Activated CD8-positive, alpha-beta T cell treated with anti-CD3 and anti-CD28 coated beads, Interleukin-2, amount 10 ng/mL, durations not matched to agents 7 days and 5 days (primary cell): Measurements from ENCODE around the gene HSPB6. TPM values are rescaled to one million over a fixed set of nuclear protein-coding genes. Genes with fewer than 3 reads are reported as not detected.

Experiments used
- ATAC-seq: fragments of 150-1000 bp; cut with Tn5 transposase; one replicate; pipeline ENCODE4 v1.10.0; 2021; ENCODE audit warnings: moderate library complexity
- CTCF ChIA-PET: fragments of 350-600 bp; sonication (Branson Sonifier 250); formaldehyde crosslinking; loops from one replicate; lab custom pipeline; 2021; ENCODE audit warnings: antibody characterized with exemption; lab: Charles Lee
- POLR2A ChIA-PET: fragments of 350-600 bp; sonication (Branson Sonifier 250); formaldehyde crosslinking; loops from one replicate; lab custom pipeline; 2021; ENCODE audit warnings: antibody characterized with exemption; lab: Charles Lee
- DNase-seq: peaks from one replicate; pipeline ENCODE4 v3.0.0-alpha.2; 2020
- H3K27ac Mint-ChIP-seq: one replicate; pipeline ENCODE4 v1.8.0; 2021; ENCODE audit warnings: mild to moderate bottlenecking, mixed read lengths
- H3K27me3 Mint-ChIP-seq: one replicate; pipeline ENCODE4 v1.8.0; 2021; ENCODE audit warnings: low read depth, mixed read lengths
- H3K36me3 Mint-ChIP-seq: one replicate; pipeline ENCODE4 v1.8.0; 2021; ENCODE audit warnings: low read depth, mixed read lengths
- H3K4me1 Mint-ChIP-seq: one replicate; pipeline ENCODE4 v1.8.0; 2021; ENCODE audit warnings: low read depth, mixed read lengths
- H3K4me3 Mint-ChIP-seq: one replicate; pipeline ENCODE4 v1.8.0; 2021; ENCODE audit warnings: mild to moderate bottlenecking, mixed read lengths
- H3K9me3 Mint-ChIP-seq: one replicate; pipeline ENCODE4 v1.8.0; 2022; ENCODE audit warnings: mixed read lengths; ENCODE audit not compliant: insufficient read depth
- total RNA-seq, 2 experiments: library from RNA; stranded (reverse); gene quantifications; one replicate each; pipeline ENCODE4 v1.2.3, GENCODE V29; 2021

HSPB6 gene
- total RNA-seq, 2 experiments from 2014 or later: 0.65 TPM; not detected in 1

DNA sequence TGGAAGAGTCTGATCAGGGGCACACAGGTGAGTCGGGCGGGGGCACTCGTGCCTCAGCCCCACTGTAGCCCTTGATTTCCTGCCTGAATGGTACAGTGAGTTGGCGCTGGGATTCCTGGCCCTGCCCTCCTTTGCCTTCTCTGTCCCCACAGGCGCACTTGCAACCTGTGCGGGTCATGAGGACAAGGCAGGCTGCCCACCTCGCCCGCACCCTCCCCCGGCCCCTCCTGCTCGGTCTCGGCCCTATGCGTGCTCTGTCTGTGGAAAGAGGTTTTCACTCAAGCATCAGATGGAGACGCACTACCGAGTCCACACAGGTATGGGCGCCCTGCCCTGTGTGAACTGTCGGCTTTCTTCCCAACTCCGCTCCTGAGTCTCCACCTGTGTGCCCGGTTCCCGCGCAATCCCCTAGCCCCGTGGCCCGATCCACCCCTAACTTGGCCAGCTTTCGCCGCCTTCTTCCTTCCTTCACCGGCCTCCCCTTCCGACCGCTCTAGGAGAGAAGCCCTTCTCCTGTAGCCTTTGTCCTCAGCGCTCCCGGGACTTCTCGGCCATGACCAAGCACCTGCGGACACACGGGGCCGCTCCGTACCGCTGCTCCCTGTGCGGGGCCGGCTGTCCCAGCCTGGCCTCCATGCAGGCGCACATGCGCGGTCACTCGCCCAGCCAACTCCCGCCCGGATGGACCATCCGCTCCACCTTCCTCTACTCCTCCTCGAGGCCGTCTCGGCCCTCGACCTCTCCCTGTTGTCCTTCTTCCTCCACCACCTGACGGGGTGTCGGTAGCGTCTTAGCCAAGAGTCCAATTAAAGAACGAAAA, 40.6 kb downstream of the HSPB6 start:
- Mint-ChIP-seq H3K9me3 (no peaks in the 10 kb centered on the region), H3K4me3 (peak overlapping the region; percentile 83), H3K27me3 (no peaks in the 10 kb centered on the region), H3K4me1 (peaks cover 72% of the 10 kb centered on the region), H3K36me3 (peaks cover 35% of the 10 kb centered on the region), H3K27ac (peak overlapping the region; percentile 89)
- DNase-seq (peak; percentile 40), ATAC-seq (no peak)
- ChIA-PET CTCF (interaction anchor here (0.5 to 6.7 kb wide), 4 partner anchors 17 to 32 kb away, joined by 3 to 266 read pairs (median 16); no protein-coding TSS in a partner anchor), POLR2A (interaction anchor here (1.3 to 7.6 kb wide), 4 partner anchors 13 to 32 kb away, joined by 4 to 113 read pairs (median 50); partner anchors contain the start of genes LIN37 and ZBTB32)

DNA sequence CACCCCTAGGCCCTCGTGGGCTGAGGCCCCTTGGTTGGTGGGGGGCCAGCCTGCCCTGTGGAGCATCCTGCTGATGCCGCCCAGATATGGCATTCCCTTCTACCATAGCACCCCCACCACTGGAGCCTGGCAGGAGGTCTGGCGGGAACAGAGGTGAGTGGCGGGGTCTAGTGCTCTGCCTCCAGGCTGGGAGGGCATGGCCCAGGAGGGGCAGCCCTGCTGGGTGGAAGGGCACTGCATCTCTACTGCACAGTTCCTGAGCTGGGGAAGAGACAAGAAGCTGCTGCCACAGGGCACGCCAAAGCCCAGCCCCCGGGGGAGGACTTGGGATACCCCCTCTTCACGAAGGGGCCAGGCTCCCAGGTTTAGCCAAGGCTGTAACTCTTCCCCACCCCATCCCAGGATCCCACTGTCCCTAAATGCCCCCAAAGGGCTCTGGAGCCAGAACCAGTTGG, 41.4 kb downstream of the HSPB6 start:
- POLR2A ChIA-PET: interaction anchor here (1.2 to 7.6 kb wide), 5 partner anchors 12 to 33 kb away, joined by 3 to 113 read pairs (median 5); partner anchors contain the start of genes LIN37 and ZBTB32
- H3K4me3 Mint-ChIP-seq: peak overlapping the region; percentile 83
- H3K4me1 Mint-ChIP-seq: peaks cover 77% of the 10 kb centered on the region
- H3K27ac Mint-ChIP-seq: peak overlapping the region; percentile 89
- peak; percentile 30 for DNase-seq
- no peaks in the 10 kb centered on the region for H3K27me3 Mint-ChIP-seq
- ATAC-seq: no peak
- CTCF ChIA-PET: interaction anchor here (0.5 to 6.7 kb wide), 6 partner anchors 16 to 216 kb away, joined by 3 to 266 read pairs (median 4); no protein-coding TSS in a partner anchor
- peaks cover 31% of the 10 kb centered on the region for H3K36me3 Mint-ChIP-seq
- H3K9me3 Mint-ChIP-seq: no peaks in the 10 kb centered on the region

DNA sequence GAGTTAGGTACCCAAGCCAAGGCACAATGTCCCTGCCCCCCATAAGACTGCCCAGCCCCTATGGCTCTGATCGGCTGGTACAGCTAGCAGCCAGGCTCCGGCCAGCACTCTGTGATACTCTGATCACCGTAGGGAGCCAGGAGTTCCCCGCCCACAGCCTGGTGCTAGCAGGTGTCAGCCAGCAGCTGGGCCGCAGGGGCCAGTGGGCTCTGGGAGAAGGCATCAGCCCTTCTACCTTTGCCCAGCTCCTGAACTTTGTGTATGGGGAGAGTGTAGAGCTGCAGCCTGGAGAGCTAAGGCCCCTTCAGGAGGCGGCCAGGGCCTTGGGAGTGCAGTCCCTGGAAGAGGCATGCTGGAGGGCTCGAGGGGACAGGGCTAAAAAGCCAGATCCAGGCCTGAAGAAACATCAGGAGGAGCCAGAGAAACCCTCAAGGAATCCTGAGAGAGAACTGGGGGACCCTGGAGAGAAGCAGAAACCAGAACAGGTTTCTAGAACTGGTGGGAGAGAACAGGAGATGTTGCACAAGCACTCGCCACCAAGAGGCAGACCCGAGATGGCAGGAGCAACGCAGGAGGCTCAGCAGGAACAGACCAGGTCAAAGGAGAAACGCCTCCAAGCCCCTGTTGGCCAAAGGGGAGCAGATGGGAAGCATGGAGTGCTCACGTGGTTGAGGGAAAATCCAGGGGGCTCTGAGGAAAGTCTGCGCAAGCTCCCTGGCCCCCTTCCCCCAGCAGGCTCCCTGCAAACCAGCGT, 42.1 kb downstream of the HSPB6 start:
- Mint-ChIP-seq H3K4me1 (peaks cover 76% of the 10 kb centered on the region), H3K27me3 (no peaks in the 10 kb centered on the region), H3K27ac (peak overlapping the region; percentile 95), H3K36me3 (peaks cover 28% of the 10 kb centered on the region), H3K4me3 (peak overlapping the region; percentile 83), H3K9me3 (no peaks in the 10 kb centered on the region)
- peak; percentile 64 for DNase-seq
- POLR2A ChIA-PET: interaction anchor here (1.2 to 7.6 kb wide), 5 partner anchors 12 to 33 kb away, joined by 3 to 113 read pairs (median 5); partner anchors contain the start of genes LIN37 and ZBTB32
- CTCF ChIA-PET: interaction anchor here (0.7 to 6.7 kb wide), 10 partner anchors 15 to 216 kb away, joined by 3 to 266 read pairs (median 4); partner anchors contain the start of genes COX6B1 and IGFLR1
- ATAC-seq: no peak

DNA sequence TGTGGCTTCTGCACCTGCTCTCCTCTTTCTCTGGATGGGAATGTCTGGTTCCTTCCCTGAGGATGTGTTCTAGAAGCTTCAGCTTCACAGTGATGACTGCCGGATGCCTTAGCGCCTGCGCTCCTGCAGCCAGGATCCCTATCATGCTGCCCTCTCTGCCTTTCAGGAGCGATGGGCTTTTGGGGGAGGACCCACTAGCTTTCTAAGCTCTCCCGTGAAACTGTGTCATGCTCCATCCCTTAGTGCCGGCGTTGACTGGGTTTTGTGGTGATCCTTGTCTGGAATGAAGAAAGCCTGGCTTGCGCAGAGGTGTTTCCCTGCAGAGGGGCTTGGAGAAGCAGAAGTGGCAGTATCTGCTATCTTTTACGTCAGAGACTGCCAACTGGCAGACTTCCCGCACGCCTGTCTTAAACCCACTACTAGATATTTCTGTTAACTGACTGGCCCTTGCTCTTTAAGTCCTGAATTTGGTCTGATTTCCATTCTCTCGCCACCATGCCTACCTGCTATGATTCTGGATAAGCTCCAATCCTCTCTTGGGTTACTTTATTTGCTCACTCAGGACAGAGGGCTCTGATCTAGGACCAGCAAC, 42.8 kb downstream of the HSPB6 start:
- H3K9me3 Mint-ChIP-seq: no peaks in the 10 kb centered on the region
- ChIA-PET POLR2A (interaction anchor here (1.1 to 7.6 kb wide), 6 partner anchors 11 to 186 kb away, joined by 3 to 113 read pairs (median 9); partner anchors contain the start of genes NFKBID and ZBTB32), CTCF (interaction anchor here (0.7 to 6.7 kb wide), 13 partner anchors 15 to 217 kb away, joined by 3 to 266 read pairs (median 4); partner anchors contain the start of genes COX6B1, IGFLR1 and LIN37)
- peaks cover 24% of the 10 kb centered on the region for H3K36me3 Mint-ChIP-seq
- no peaks in the 10 kb centered on the region for H3K27me3 Mint-ChIP-seq
- ATAC-seq (no peak), DNase-seq (no peak)
- peak overlapping the region; percentile 83 for H3K4me3 Mint-ChIP-seq
- H3K4me1 Mint-ChIP-seq: peaks cover 73% of the 10 kb centered on the region
- peak overlapping the region; percentile 95 for H3K27ac Mint-ChIP-seq

DNA sequence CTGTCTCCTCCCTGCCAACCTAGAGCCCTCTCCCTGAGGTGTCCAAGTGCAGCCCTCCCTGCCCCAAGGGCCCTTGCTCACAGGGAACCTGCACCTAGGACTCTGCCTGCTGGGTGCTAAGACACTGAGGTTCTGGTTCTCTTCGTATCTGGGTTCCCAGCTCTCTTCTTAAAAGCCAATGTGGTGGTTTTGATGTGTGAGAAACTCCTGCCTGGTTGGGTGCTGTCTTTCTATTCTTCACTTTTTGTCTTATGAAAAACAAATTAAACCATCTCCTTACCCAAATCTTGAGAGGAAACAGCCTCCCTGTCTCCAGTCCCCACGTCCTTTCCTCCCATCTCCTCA, 43.4 kb downstream of the HSPB6 start:
- POLR2A ChIA-PET: interaction anchor here (0.6 to 7.6 kb wide), 6 partner anchors 10 to 306 kb away, joined by 3 to 113 read pairs (median 9); partner anchors contain the start of genes NFKBID and ZBTB32
- CTCF ChIA-PET: interaction anchor here (1.3 to 6.7 kb wide), 8 partner anchors 15 to 218 kb away, joined by 3 to 266 read pairs (median 5); partner anchors contain the start of genes COX6B1, LIN37, PSENEN and U2AF1L4
- no peak for ATAC-seq
- Mint-ChIP-seq H3K27me3 (no peaks in the 10 kb centered on the region), H3K27ac (peak overlapping the region; percentile 95), H3K4me3 (peak overlapping the region; percentile 83), H3K4me1 (peaks cover 73% of the 10 kb centered on the region), H3K36me3 (peaks cover 24% of the 10 kb centered on the region), H3K9me3 (no peaks in the 10 kb centered on the region)
- no peak for DNase-seq

DNA sequence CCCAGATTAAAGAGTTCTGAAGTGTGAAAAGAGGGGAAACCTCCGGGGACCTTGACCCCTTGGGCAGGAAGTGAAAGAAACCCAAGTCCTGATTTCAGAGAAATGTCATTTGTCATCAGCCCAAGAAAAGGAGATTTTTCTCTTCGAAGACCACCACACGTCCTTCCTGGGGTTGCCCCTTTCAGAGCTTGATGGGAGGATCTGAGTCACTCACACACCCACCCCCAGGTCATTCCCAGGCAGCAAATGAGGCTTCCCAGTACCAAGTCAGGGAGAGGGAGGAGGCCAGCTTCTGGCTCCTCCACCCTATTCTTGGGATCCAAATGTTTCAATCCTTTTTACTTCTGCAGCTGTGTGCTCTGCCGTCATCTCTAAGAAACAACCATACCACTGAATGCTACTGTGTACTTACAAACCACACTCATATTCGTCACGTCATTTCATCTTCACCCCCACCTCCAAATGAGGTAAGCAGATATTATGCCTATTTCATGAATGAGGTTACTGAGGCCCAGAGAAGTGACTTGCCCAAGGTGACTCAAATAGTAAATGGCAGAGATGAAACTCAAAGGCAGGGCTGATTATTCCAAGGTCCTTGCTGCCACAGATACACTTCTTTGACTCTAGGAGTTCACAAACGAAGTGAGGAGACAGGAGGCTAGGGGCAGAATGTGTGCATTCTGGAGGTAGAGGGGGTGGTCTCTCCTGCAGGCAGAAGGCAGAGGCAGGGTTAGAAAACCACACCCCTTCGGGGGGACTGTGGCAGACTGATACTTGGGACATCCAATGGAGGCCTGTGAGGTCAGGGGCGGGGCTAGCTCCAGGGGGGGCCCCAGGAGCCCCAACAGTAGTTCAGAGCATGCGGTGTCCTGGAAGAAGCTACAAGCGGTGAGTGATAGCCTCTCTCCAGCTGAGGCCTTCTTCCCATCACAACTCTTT, 44.0 kb downstream of the HSPB6 start:
- Mint-ChIP-seq H3K9me3 (no peaks in the 10 kb centered on the region), H3K27ac (peak overlapping the region; percentile 95), H3K27me3 (no peaks in the 10 kb centered on the region), H3K4me3 (peak overlapping the region; percentile 83), H3K36me3 (peaks cover 24% of the 10 kb centered on the region), H3K4me1 (peaks cover 74% of the 10 kb centered on the region)
- ATAC-seq: peak; percentile 25
- peak; percentile 89 for DNase-seq
- POLR2A ChIA-PET: interaction anchor here (0.6 to 7.6 kb wide), 8 partner anchors 10 to 307 kb away, joined by 3 to 113 read pairs (median 8); partner anchors contain the start of genes COX6B1, NFKBID, PSENEN and U2AF1L4
- CTCF ChIA-PET: interaction anchor here (1.3 to 6.7 kb wide), 9 partner anchors 14 to 218 kb away, joined by 3 to 266 read pairs (median 6); partner anchors contain the start of genes COX6B1, LIN37, PSENEN and U2AF1L4

DNA sequence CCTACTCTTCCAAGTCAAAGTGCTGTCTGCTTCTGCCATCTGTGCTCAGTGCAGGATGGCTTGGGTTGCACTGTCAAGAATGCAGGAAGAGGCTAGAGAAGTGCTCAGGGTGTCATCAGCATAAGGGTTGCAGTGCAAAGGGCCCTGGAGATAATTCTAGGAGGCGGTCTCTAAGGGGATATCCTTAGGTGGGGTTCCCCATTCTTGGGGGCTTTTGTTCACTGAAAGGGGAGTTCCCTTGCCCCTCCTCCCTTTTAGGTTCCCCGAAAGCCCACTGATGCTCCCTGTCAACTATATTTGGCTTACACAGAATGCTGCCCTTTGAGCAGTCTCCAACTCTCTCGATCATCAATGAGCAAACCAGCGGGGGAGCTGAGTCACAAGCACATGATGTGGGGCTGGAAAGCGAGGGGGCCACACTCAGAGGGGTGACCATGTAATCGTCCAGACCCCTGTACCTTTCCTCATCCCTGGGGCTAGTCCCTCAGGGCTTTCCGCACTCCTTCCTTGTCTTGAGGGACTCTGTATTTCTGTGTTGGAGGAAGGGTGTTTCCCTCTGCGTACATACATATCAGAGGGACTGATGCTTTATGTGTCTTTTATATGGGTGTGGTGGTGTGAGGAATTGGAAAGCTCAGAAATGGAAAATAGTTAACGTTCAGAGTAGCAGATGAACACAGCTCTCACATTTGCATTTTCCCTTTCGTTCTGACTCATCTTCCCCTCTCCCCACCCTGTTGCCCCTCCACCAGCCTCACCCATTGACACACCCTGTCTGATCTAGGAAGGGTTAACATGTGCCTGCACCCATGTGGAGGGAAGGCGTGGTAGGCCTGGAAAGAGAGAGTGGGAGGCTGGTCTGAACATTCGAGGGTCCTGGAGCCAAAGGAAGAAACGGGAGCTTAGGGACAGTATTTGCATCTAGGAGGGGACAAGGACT, 45.8 kb downstream of the HSPB6 start:
- ATAC-seq: peak; percentile 29
- H3K27me3 Mint-ChIP-seq: no peaks in the 10 kb centered on the region
- ChIA-PET POLR2A (interaction anchor here (0.9 to 7.6 kb wide), 7 partner anchors 8 to 221 kb away, joined by 3 to 113 read pairs (median 8); partner anchors contain the start of genes LIN37, PSENEN, U2AF1L4 and ZBTB32), CTCF (interaction anchor here (0.8 to 6.7 kb wide), 6 partner anchors 12 to 220 kb away, joined by 3 to 266 read pairs (median 6); partner anchors contain the start of gene LIN37)
- peak overlapping the region; percentile 34 for H3K4me3 Mint-ChIP-seq
- H3K36me3 Mint-ChIP-seq: peaks cover 16% of the 10 kb centered on the region
- peak; percentile 75 for DNase-seq
- H3K9me3 Mint-ChIP-seq: no peaks in the 10 kb centered on the region
- H3K4me1 Mint-ChIP-seq: peaks cover 67% of the 10 kb centered on the region
- H3K27ac Mint-ChIP-seq: peak overlapping the region; percentile 95

DNA sequence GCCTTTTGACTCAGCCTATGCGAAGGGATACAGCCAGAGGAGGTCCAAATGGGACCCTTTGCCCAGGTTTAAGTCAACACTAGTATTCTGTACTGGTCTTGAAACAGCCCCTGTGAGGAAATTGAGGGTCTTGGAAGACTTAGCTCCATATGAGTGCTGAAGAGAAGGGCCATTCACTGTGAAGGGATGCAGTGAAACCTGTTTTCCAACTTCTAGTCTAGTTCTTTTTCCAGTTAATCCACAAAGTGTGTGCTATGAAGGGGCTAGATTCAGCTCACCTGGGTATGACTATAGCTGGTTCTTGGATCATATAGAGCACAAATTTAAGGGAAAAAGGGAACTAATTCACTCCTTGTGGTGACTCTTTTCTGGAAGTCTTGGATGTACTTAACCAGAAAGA, 48.4 kb downstream of the HSPB6 start:
- Mint-ChIP-seq H3K9me3 (no peaks in the 10 kb centered on the region), H3K4me1 (peaks cover 41% of the 10 kb centered on the region), H3K36me3 (no peaks in the 10 kb centered on the region), H3K27me3 (no peaks in the 10 kb centered on the region), H3K27ac (no peak overlapping the region), H3K4me3 (no peak overlapping the region)
- DNase-seq: no peak
- ATAC-seq: no peak
- CTCF ChIA-PET: interaction anchor here (1.7 to 2.0 kb wide), 2 partner anchors 10 to 14 kb away, joined by 6 to 11 read pairs; no protein-coding TSS in a partner anchor
- POLR2A ChIA-PET: no interaction called here
